Measurements from ENCODE around the gene CLIP3. TPM values are rescaled to one million over a fixed set of nuclear protein-coding genes. Genes with fewer than 3 reads are reported as not detected.
"Not testable (repeated sequence)": the region's sequence is repeated elsewhere in the genome, so short reads cannot be mapped to it uniquely, and the experiment has no call there.

The CLIP3 gene
- total RNA-seq, 4 donors from 2014 or later = 0.80 to 15.3 (median 2.7) TPM

DNA sequence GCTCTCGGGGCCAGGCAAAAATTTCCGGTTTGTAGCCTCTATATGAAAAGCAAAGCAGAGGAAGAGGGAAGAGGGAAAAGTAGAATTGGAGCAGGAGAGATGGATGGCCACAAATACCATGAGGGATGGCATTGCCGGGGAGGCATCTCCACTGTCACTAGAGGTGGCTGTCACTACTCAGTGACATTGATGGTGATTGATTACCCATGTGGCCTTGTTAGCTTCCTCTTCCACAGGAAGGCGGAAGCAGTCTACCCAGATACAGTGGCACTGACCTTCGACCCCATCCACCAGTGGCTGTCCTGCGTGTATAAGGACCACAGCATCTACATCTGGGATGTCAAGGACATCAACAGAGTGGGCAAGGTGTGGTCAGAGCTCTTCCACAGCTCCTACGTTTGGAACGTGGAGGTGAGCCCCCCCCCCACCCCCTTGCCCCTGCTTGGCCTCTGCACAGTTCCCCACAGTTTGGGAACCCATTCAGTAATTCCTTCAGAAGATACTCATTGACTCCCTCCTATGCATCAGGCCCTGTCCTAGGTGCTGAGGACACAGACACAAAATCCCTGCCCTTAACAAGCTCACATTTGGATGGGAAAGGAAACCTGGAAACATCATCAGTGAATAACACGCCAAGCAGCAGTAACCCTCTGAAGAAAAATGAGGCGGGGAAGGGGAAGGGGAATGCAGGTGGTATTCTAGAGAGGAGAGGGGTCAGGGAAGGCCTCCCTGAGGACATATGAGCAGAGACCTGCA lies 40.6 kb upstream of the CLIP3 start:
- Histone ChIP-seq H3K4me1 (peaks cover 0 to 18% (median 11%) of the 10 kb centered on the region in 3 donors), H3K36me3 (no peaks in the 10 kb centered on the region), H3K27ac (no peak overlapping the region), H3K27me3 (no peaks in the 10 kb centered on the region), H3K4me3 (no peak overlapping the region), H3K9me3 (no peaks in the 10 kb centered on the region)
- intact Hi-C loops (cut with DNase I) = no loop called here
- TF ChIP-seq, protein P1, sequence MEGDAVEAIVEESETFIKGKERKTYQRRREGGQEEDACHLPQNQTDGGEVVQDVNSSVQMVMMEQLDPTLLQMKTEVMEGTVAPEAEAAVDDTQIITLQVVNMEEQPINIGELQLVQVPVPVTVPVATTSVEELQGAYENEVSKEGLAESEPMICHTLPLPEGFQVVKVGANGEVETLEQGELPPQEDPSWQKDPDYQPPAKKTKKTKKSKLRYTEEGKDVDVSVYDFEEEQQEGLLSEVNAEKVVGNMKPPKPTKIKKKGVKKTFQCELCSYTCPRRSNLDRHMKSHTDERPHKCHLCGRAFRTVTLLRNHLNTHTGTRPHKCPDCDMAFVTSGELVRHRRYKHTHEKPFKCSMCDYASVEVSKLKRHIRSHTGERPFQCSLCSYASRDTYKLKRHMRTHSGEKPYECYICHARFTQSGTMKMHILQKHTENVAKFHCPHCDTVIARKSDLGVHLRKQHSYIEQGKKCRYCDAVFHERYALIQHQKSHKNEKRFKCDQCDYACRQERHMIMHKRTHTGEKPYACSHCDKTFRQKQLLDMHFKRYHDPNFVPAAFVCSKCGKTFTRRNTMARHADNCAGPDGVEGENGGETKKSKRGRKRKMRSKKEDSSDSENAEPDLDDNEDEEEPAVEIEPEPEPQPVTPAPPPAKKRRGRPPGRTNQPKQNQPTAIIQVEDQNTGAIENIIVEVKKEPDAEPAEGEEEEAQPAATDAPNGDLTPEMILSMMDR (IDR thresholded peaks at IDR 0.05) = no peak
- TF ChIP-seq POLR2A (IDR thresholded peaks at IDR 0.05) = no peak
- DNase-seq = no peak
- WGBS, 2 donors = 88 to 93% methylated on average over 10 of the region's 10 CpGs

DNA sequence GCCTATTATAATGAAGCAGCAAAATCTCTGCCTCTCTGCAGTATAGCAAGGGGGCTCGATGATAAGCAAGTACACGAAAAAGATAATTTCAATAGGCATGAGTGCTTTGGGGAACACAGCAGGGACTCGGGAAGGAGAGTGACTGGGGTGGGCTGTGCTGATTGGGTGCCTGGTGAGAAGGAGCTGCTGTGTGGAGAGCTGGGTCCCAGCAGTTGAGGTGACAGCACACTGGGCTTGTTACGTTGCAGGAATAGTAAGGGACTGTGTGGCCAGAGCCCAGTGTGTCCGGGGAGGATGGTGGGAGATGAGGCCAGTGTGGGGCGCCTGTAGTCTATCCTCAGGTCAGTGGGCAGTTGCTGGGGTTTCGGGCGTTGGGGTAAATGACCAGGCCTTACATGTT lies 39.4 kb upstream of the CLIP3 start:
- TF ChIP-seq, protein P1 (IDR thresholded peaks at IDR 0.05) = no peak
- no peak for TF ChIP-seq POLR2A (IDR thresholded peaks at IDR 0.05)
- H3K4me3 ChIP-seq = no peak overlapping the region
- H3K27me3 ChIP-seq = no peaks in the 10 kb centered on the region
- no peak overlapping the region for H3K27ac ChIP-seq
- peaks cover 0 to 18% (median 11%) of the 10 kb centered on the region in 3 donors for H3K4me1 ChIP-seq
- peaks cover 0 to 7% (median 0%) of the 10 kb centered on the region in 3 donors for H3K36me3 ChIP-seq
- DNase-seq = no peak
- 81 to 92% methylated on average over 6 to 8 of the region's 8 CpGs for WGBS, 2 donors
- intact Hi-C loops (cut with DNase I) = no loop called here
- no peaks in the 10 kb centered on the region for H3K9me3 ChIP-seq

DNA sequence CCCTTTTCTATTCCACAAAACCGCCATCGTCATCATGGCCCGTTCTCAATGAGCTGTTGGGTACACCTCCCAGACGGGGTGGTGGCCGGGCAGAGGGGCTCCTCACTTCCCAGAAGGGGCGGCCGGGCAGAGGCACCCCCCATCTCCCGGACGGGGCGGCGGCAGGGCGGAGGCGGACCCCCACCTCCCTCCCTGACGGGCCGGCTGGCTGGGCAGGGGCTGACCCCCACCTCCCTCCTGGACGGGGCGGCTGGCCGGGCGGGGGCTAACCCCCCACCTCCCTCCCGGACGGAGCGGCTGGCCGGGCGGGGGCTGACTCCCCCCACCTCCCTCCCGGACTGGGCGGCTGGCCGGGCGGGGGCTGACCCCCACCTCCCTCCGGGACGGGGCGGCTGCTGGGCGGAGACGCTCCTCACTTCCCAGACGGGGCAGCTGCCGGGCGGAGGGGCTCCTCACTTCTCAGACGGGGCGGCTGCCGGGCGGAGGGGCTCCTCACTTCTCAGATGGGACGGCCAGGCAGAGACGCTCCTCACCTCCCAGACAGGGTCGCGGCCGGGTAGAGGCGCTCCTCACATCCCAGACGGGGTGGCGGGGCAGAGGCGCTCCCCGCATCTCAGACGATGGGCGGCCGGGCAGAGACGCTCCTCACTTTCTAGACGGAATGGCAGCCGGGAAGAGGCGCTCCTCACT lies 36.3 kb upstream of the CLIP3 start:
- H3K27me3 ChIP-seq; intact Hi-C loops (cut with DNase I); H3K36me3 ChIP-seq; H3K4me3 ChIP-seq; DNase-seq; H3K9me3 ChIP-seq; H3K27ac ChIP-seq: not testable (repeated sequence)
- peaks cover 0 to 18% (median 11%) of the 10 kb centered on the region in 3 donors for H3K4me1 ChIP-seq
- WGBS, 2 donors = no CpG with 5 or more reads among the region's 57 CpGs

DNA sequence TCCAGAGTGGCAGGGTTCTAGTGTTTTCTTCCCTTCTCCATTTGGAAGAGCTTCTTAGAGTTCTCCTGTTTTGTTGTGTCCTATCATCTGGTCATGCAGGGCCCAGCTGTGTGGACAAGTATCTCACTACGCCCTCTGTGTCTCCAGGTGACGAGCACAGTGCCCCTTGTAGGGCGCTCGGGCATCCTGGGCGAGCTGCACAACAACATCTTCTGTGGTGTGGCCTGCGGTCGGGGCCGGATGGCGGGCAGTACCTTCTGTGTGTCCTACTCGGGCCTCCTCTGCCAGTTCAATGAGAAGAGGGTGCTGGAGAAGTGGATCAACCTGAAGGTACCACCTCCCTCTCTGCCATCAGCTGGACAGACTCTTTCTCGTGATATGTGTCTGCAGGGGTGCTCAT lies 35.0 kb upstream of the CLIP3 start:
- 75 to 78% methylated on average over 1 to 2 of the region's 11 CpGs for WGBS, 2 donors
- peaks cover 0 to 7% (median 0%) of the 10 kb centered on the region in 3 donors for H3K36me3 ChIP-seq
- no peaks in the 10 kb centered on the region for H3K27me3 ChIP-seq
- H3K4me1 ChIP-seq = peaks cover 0 to 18% (median 11%) of the 10 kb centered on the region in 3 donors
- DNase-seq = no peak
- H3K4me3 ChIP-seq = no peak overlapping the region
- no peaks in the 10 kb centered on the region for H3K9me3 ChIP-seq
- no peak for TF ChIP-seq POLR2A (IDR thresholded peaks at IDR 0.05)
- TF ChIP-seq, protein P1 (IDR thresholded peaks at IDR 0.05) = no peak
- no peak overlapping the region for H3K27ac ChIP-seq
- intact Hi-C loops (cut with DNase I) = no loop called here

DNA sequence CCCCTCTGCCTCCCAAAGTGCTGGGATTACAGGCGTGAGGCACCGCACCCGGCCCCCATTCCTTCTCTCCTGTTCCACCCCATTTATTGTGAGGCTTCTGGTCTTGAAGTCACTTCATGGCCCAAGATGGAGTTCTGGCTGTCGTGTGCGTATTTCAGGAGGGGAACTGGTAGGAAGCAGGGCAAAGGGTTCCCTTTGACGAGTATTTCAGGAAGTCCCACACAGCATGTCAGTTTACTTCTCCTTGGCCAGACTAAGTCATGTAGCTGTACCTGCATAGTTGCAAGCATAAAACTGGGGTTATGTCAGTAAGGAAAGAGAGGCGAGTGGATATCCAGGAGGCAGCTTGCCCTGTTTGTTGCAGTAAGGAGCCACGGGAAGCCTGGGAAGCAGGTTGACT lies 32.2 kb upstream of the CLIP3 start:
- Histone ChIP-seq H3K36me3 (peaks cover 0 to 7% (median 0%) of the 10 kb centered on the region in 3 donors), H3K27ac (no peak overlapping the region), H3K4me1 (peaks cover 0 to under 1% (median 0%) of the 10 kb centered on the region in 3 donors), H3K27me3 (no peaks in the 10 kb centered on the region), H3K9me3 (no peaks in the 10 kb centered on the region), H3K4me3 (no peak overlapping the region)
- intact Hi-C loops (cut with DNase I) = no loop called here
- no peak for TF ChIP-seq POLR2A (IDR thresholded peaks at IDR 0.05)
- TF ChIP-seq, protein P1 (IDR thresholded peaks at IDR 0.05) = no peak
- 93 to 97% methylated on average over 4 to 6 of the region's 8 CpGs for WGBS, 2 donors
- DNase-seq = no peak
